HG03521 (cell line): ENCODE data around the gene TSC22D1.

Experiments
- ATAC-seq: cut with Tn5 transposase; IDR thresholded peaks from one replicate; pipeline ENCODE4 v1.9.1; 2021; ENCODE audit warnings: mild to moderate bottlenecking, moderate library complexity; ENCODE audit not compliant: unreplicated experiment

Gene TSC22D1

GRCh38 chr13:44412346-44412935, 163.7 kb downstream of the TSC22D1 start:
- ATAC-seq = no peak

- no peak for ATAC-seq
These were observed 164.3 kb downstream of the TSC22D1 start for GRCh38 chr13:44411841-44412240.

GRCh38 chr13:44410328-44410859, 165.7 kb downstream of the TSC22D1 start:
- ATAC-seq = no peak

GRCh38 chr13:44409595-44409994, 166.5 kb downstream of the TSC22D1 start:
- ATAC-seq = no peak

- ATAC-seq = no peak
These were observed 168.2 kb downstream of the TSC22D1 start for GRCh38 chr13:44407891-44408290.

GRCh38 chr13:44407379-44407778, 168.8 kb downstream of the TSC22D1 start:
- ATAC-seq = no peak

- ATAC-seq = no peak
These were observed 169.5 kb downstream of the TSC22D1 start for GRCh38 chr13:44406617-44407016.

- ATAC-seq = no peak
These were observed 171.6 kb downstream of the TSC22D1 start for GRCh38 chr13:44404261-44405132.

- no peak for ATAC-seq
These were observed 172.6 kb downstream of the TSC22D1 start for GRCh38 chr13:44403461-44404056.

GRCh38 chr13:44402899-44403445, 173.2 kb downstream of the TSC22D1 start:
- no peak for ATAC-seq

GRCh38 chr13:44401577-44401976, 174.6 kb downstream of the TSC22D1 start:
- ATAC-seq = no peak

- no peak for ATAC-seq
These were observed 175.4 kb downstream of the TSC22D1 start for GRCh38 chr13:44400736-44401135.

GRCh38 chr13:44399074-44399473, 177.1 kb downstream of the TSC22D1 start:
- ATAC-seq = no peak

GRCh38 chr13:44398606-44399005, 177.5 kb downstream of the TSC22D1 start:
- no peak for ATAC-seq

GRCh38 chr13:44397766-44398223, 178.3 kb downstream of the TSC22D1 start:
- ATAC-seq = no peak

- no peak for ATAC-seq
These were observed 179.2 kb downstream of the TSC22D1 start for GRCh38 chr13:44396701-44397580.

- no peak for ATAC-seq
These were observed 180.0 kb downstream of the TSC22D1 start for GRCh38 chr13:44395976-44396694.

- ATAC-seq = no peak
These were observed 181.5 kb downstream of the TSC22D1 start for GRCh38 chr13:44394658-44395057.

- ATAC-seq = no peak
These were observed 182.7 kb downstream of the TSC22D1 start for GRCh38 chr13:44393391-44393790.

GRCh38 chr13:44389876-44390275, 186.3 kb downstream of the TSC22D1 start:
- ATAC-seq = no peak
